ENCODE data around the gene PPM1L. TPM values are rescaled to one million over a fixed set of nuclear protein-coding genes. Genes with fewer than 3 reads are reported as not detected.

PPM1L gene
- total RNA-seq, 1 donor, result 2.5 TPM

DNA sequence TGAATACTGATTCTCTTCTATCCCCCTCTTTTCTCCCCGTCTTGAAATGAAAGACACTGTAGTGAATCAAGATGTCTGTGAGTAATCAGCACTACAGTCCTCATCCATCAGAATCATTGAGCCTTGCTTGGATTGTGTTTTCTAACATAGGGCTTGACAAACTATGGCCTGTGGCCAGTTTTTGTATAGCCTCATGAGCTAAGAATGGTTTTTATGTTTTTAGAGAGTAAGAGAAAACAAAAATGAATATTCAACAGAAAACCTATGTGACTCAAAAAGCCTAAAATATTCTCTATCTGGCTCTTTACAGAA is 55.2 kb downstream of the PPM1L start:
- TF ChIP-seq, protein P1, sequence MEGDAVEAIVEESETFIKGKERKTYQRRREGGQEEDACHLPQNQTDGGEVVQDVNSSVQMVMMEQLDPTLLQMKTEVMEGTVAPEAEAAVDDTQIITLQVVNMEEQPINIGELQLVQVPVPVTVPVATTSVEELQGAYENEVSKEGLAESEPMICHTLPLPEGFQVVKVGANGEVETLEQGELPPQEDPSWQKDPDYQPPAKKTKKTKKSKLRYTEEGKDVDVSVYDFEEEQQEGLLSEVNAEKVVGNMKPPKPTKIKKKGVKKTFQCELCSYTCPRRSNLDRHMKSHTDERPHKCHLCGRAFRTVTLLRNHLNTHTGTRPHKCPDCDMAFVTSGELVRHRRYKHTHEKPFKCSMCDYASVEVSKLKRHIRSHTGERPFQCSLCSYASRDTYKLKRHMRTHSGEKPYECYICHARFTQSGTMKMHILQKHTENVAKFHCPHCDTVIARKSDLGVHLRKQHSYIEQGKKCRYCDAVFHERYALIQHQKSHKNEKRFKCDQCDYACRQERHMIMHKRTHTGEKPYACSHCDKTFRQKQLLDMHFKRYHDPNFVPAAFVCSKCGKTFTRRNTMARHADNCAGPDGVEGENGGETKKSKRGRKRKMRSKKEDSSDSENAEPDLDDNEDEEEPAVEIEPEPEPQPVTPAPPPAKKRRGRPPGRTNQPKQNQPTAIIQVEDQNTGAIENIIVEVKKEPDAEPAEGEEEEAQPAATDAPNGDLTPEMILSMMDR (IDR thresholded peaks at IDR 0.05; ENCODE audit: insufficient read depth, low read length), result no peak
- DNase-seq (ENCODE audit: low read depth), result no peak
- no peak overlapping the region for H3K4me3 ChIP-seq (ENCODE audit: low read depth, low read length)

DNA sequence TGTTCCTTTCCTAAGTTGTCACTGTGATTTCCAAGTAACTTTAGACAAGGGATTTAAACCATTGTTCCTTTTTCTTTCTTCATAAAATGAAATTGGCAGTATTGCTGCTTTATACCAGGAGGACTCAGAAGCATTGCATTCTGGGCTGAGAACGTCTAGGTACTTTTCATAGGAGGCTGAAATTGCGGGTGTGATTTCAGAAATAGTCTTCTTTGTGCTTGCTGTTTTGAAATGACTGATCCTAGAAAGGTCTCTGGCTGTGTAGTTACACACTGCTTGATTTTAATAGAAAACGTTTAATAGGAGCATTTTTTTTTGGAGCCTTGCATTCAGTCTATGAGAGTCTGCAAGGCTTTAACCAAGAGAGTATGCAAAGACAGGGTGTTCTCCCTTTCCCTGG is 56.3 kb downstream of the PPM1L start:
- TF ChIP-seq, protein P1 (IDR thresholded peaks at IDR 0.05; ENCODE audit: insufficient read depth, low read length), result no peak
- DNase-seq (ENCODE audit: low read depth), result no peak
- H3K4me3 ChIP-seq (ENCODE audit: low read depth, low read length), result no peak overlapping the region

DNA sequence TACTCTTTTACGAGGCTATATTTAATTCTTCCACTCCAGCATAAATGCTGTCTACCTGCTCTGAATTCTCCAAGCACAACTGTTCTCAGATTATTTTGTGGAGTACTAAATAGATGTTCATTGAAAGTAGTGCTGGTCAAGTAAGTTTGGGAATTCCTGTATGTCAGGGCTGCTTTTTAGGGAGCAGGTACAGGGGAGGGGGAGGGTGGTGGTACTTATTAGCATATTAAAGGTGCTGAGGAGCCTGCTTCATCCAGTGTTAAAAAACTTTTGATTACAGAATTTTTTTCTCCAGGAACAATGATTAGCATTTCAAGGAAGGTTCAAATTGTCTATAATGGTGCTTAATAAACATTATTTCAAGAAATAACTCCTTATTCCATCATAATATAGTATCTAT is 59.2 kb downstream of the PPM1L start:
- H3K4me3 ChIP-seq (ENCODE audit: low read depth, low read length), result no peak overlapping the region
- DNase-seq (ENCODE audit: low read depth), result no peak
- TF ChIP-seq, protein P1 (IDR thresholded peaks at IDR 0.05; ENCODE audit: insufficient read depth, low read length), result no peak

DNA sequence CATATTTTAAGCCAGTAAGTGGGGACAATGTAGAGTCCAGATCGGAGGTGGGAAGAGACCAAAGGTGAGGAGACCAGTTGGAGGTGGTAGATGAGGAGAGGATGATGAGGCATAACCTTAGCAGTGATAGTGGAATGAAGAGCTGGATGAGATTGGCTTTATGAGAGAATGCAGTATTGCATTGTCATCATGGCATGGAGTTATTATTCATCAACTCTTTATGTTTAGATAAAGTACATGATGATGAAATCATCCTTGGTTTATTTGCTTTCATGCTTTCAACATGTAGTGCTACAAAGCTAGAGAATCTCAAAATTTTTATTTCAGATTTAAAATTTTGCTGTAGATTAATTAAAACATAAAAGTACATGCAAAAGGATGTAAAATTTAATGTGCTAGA is 64.0 kb downstream of the PPM1L start:
- no peak overlapping the region for H3K4me3 ChIP-seq (ENCODE audit: low read depth, low read length)
- TF ChIP-seq, protein P1 (IDR thresholded peaks at IDR 0.05; ENCODE audit: insufficient read depth, low read length), result no peak
- no peak for DNase-seq (ENCODE audit: low read depth)

DNA sequence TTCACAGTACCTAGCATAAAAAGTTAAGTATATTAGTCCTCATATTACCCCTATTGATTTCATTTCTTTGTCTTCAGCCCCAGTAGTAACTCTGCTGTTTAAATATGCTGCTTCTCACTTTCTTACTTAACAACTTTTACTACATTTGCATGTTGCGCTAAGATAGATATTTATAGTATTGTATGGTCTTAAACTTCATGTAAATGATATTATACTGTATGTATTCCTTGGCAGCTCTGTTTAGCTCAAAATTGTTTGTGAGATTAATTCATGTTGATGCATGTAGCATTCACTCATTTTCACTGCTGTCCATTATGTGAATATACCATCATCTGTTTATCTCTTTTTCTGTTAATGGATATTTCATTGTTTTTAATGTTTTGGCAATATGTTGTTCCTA is 64.4 kb downstream of the PPM1L start:
- H3K4me3 ChIP-seq (ENCODE audit: low read depth, low read length), result no peak overlapping the region
- no peak for DNase-seq (ENCODE audit: low read depth)
- TF ChIP-seq, protein P1 (IDR thresholded peaks at IDR 0.05; ENCODE audit: insufficient read depth, low read length), result no peak

DNA sequence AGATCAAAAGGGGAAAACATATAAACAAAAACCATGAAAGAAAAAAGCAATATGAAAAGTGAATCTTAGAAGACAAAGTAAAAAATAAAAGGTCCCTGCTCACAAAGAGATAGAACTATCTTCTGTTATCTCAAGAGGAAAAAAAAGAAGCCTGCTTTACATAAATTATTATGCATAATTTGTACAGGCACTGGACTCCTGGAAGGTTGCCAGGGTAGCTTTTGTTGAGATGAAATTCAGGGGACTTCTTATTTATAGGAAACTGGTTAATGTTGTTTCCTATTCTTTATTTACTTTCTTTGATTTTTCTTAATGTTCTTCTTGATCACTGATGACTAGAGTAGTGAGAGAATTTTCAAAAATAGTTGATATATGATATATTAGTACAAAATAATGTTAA is 66.9 kb downstream of the PPM1L start:
- TF ChIP-seq, protein P1 (IDR thresholded peaks at IDR 0.05; ENCODE audit: insufficient read depth, low read length), result no peak
- no peak for DNase-seq (ENCODE audit: low read depth)
- no peak overlapping the region for H3K4me3 ChIP-seq (ENCODE audit: low read depth, low read length)

DNA sequence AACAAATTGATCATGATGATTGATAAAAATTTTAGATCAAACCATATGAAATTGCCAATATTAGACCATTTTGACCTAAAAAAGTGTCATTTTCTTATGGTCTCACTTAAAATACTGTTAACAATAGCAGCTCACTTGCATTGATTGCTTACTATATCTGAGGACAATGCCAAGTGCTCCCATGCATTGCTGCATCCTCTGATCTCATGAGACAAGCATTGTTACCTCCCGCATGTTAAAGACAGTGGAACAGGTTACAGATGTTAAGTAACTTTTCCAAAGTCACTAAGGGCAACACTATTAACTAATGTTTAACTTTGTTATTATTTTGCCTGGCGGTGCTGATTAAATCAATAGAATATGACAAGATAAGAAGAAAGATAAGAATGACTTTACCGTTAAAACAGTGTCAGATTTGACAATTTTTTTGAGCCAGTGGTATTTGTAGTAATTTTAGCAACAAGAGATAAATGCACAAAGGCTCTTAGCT is 69.3 kb downstream of the PPM1L start:
- TF ChIP-seq, protein P1 (IDR thresholded peaks at IDR 0.05; ENCODE audit: insufficient read depth, low read length), result no peak
- no peak overlapping the region for H3K4me3 ChIP-seq (ENCODE audit: low read depth, low read length)
- no peak for DNase-seq (ENCODE audit: low read depth)
